Esophagus mucosa (tissue), 1 donor: ENCODE data around the gene SP3. TPM values are rescaled to one million over a fixed set of nuclear protein-coding genes. Genes with fewer than 3 reads are reported as not detected.
A peak's percentile ranks its signal among the peaks of the same experiment; 100 is the strongest.

Source experiments
- ATAC-seq: fragments of 200-7000 bp; cut with Tn5 transposase; one replicate; pipeline ENCODE4 v1.9.1; 2020
- total RNA-seq: library from RNA; stranded (reverse); gene quantifications from one replicate; pipeline ENCODE4 v1.2.4, GENCODE V29; 2023
- donor health status: DM: yes; HTN: yes; CAD: no.

SP3 gene
- total RNA-seq, 1 donor from 2014 or later, result 51.1 TPM

GRCh38 chr2:173966274-173967098 is 1.3 kb upstream of the SP3 start:
- ATAC-seq, result no peak

GRCh38 chr2:173964565-173965371 is 405 bp downstream of the SP3 start:
- ATAC-seq, result peak; percentile 81

GRCh38 chr2:173963817-173964564 is 1.2 kb downstream of the SP3 start:
- ATAC-seq, result peak; percentile 79

GRCh38 chr2:173963323-173963816 is 1.8 kb downstream of the SP3 start:
- no peak for ATAC-seq

GRCh38 chr2:173962583-173963110 is 2.5 kb downstream of the SP3 start:
- no peak for ATAC-seq

- no peak for ATAC-seq
Measured at GRCh38 chr2:173962031-173962430, 3.1 kb downstream of the SP3 start.

GRCh38 chr2:173961346-173961705 is 3.8 kb downstream of the SP3 start:
- ATAC-seq, result no peak

GRCh38 chr2:173959909-173960308 is 5.3 kb downstream of the SP3 start:
- no peak for ATAC-seq

GRCh38 chr2:173959358-173959884 is 5.8 kb downstream of the SP3 start:
- no peak for ATAC-seq

- ATAC-seq, result no peak
Measured at GRCh38 chr2:173958198-173958846, 6.9 kb downstream of the SP3 start.

- no peak for ATAC-seq
Measured at GRCh38 chr2:173957517-173957916, 7.7 kb downstream of the SP3 start.

GRCh38 chr2:173956454-173956853 is 8.7 kb downstream of the SP3 start:
- no peak for ATAC-seq

GRCh38 chr2:173955867-173956266 is 9.3 kb downstream of the SP3 start:
- no peak for ATAC-seq

GRCh38 chr2:173955004-173955403 is 10.2 kb downstream of the SP3 start:
- peak; percentile 31 for ATAC-seq

GRCh38 chr2:173953047-173953424 is 12.1 kb downstream of the SP3 start:
- no peak for ATAC-seq

- no peak for ATAC-seq
Measured at GRCh38 chr2:173952267-173953046, 12.7 kb downstream of the SP3 start.

- ATAC-seq, result no peak
Measured at GRCh38 chr2:173948842-173949241, 16.3 kb downstream of the SP3 start.

GRCh38 chr2:173948198-173948597 is 17.0 kb downstream of the SP3 start:
- ATAC-seq, result no peak

- ATAC-seq, result no peak
Measured at GRCh38 chr2:173947131-173947530, 18.0 kb downstream of the SP3 start.

GRCh38 chr2:173943738-173944137 is 21.4 kb downstream of the SP3 start:
- peak; percentile 99 for ATAC-seq
